Neuron (in vitro differentiated cells): Measurements from ENCODE around the gene MYH10.

Experiments used
- H2AFZ ChIP-seq: one replicate; pipeline ENCODE4 v1.6.1; 2013; ENCODE audit warnings: low read depth, mild to moderate bottlenecking, inconsistent platforms, low read length, moderate library complexity
- H3K27me3 ChIP-seq: one replicate; pipeline ENCODE4 v1.6.1; 2013; ENCODE audit warnings: low read length; ENCODE audit not compliant: insufficient read depth
- H3K36me3 ChIP-seq: one replicate; pipeline ENCODE4 v1.6.1; 2013; ENCODE audit warnings: low read length; ENCODE audit not compliant: insufficient read depth
- H3K4me1 ChIP-seq: one replicate; pipeline ENCODE4 v1.6.1; 2013; ENCODE audit warnings: low read length; ENCODE audit not compliant: insufficient read depth
- H3K4me3 ChIP-seq: 2 replicates; pipeline ENCODE4 v1.5.1; 2013; ENCODE audit warnings: mild to moderate bottlenecking, low read length, moderate library complexity
- H3K9me3 ChIP-seq: one replicate; pipeline ENCODE4 v1.6.1; 2013; ENCODE audit warnings: low read length

Gene MYH10

DNA sequence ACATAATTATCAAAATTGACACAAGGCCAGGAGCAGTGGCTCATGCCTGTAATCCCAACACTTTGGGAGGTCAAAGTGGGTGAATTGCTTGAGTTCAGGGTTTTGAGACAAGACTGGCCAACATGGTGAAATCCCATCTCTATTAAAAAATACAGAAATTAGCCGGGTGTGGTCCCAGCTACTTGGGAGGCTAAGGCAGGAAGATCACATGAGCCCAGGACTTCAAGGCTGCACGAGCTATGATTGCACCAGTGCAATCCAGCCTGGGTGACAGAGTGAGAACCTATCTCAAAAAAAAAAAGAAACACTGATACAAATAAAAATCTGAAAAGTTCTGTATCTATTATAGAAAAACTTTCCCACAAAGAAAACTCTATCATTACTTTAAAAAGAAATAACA lies 15.5 kb downstream of the MYH10 start:
- H3K9me3 ChIP-seq = peaks cover 21% of the 10 kb centered on the region
- H3K4me1 ChIP-seq = no peaks in the 10 kb centered on the region
- no peak overlapping the region for H3K4me3 ChIP-seq
- H2AFZ ChIP-seq = no peak overlapping the region
- H3K36me3 ChIP-seq = peaks cover 48% of the 10 kb centered on the region
- no peaks in the 10 kb centered on the region for H3K27me3 ChIP-seq

DNA sequence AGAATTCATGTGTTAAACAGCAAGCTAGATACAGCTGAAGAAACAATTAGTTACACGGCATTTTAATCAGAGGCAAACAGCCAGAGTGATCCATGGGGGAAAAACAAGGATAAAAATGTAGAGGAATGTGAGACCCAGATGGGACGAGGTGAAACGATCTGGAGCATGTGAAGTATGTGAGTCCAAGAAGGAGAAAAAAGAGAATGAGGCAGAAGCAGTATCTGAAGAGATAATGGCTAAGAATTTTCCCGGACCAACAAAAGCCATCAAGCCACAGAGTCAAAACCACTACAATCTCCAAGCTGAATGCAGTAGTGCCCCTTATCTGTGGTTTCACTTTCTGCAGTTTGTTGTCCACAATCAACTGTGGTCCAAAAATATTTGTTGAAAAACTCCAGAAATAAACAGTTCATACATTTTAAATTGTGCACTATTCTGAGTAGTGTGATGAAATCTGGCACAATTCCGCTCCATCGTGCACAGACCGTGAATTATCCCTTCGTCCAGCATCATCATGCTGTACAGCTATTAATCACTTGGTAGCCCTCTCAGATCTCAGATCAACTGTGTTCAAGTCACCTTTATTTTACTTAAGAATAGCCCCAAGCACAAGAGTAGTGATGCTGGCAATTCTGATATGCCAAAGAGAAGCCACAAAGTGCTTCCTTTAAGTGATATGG lies 18.8 kb downstream of the MYH10 start:
- Histone ChIP-seq H3K36me3 (peaks cover 34% of the 10 kb centered on the region), H3K4me1 (no peaks in the 10 kb centered on the region), H3K9me3 (peaks cover 18% of the 10 kb centered on the region)

GRCh38 chr17:8611137-8611536 lies 19.4 kb downstream of the MYH10 start:
- Histone ChIP-seq H2AFZ (no peak overlapping the region), H3K4me1 (no peaks in the 10 kb centered on the region), H3K9me3 (peaks cover 17% of the 10 kb centered on the region), H3K27me3 (no peaks in the 10 kb centered on the region), H3K36me3 (peaks cover 31% of the 10 kb centered on the region), H3K4me3 (no peak overlapping the region)

More for the DNA sequence above, 18.8 kb downstream of the MYH10 start:
- H3K4me3 ChIP-seq = no peak overlapping the region
- no peak overlapping the region for H2AFZ ChIP-seq
- H3K27me3 ChIP-seq = no peaks in the 10 kb centered on the region

- peaks cover 14% of the 10 kb centered on the region for H3K9me3 ChIP-seq
- H3K4me1 ChIP-seq = no peaks in the 10 kb centered on the region
- H2AFZ ChIP-seq = no peak overlapping the region
- H3K27me3 ChIP-seq = no peaks in the 10 kb centered on the region
- no peak overlapping the region for H3K4me3 ChIP-seq
- peaks cover 25% of the 10 kb centered on the region for H3K36me3 ChIP-seq
Measured at GRCh38 chr17:8610558-8610957, 20.0 kb downstream of the MYH10 start.

- Histone ChIP-seq H3K4me1 (no peaks in the 10 kb centered on the region), H3K27me3 (no peaks in the 10 kb centered on the region), H3K9me3 (peaks cover 14% of the 10 kb centered on the region), H3K4me3 (no peak overlapping the region), H2AFZ (no peak overlapping the region), H3K36me3 (peaks cover 24% of the 10 kb centered on the region)
Measured at GRCh38 chr17:8609910-8610309, 20.6 kb downstream of the MYH10 start.

DNA sequence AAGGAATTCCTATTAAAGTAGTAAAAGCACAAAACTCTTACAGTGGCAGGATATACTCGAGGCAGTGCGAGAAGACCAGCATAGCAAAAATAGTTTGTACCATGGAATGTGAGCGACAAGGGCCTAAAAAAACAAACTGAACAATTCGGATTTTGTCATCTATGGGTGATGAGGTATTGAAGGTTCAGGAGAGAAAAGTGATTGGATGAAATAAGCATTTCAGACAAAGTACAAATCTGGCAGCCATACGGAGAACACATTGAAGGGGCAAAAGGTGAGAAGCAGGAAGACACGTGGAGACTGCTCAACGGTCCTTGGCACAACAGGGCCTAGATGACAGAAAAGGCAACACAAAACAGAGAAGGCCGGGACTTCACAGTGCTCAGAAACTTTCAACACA lies 22.5 kb downstream of the MYH10 start:
- peaks cover 38% of the 10 kb centered on the region for H3K36me3 ChIP-seq

GRCh38 chr17:8606401-8606800 lies 24.1 kb downstream of the MYH10 start:
- Histone ChIP-seq H2AFZ (no peak overlapping the region), H3K4me3 (no peak overlapping the region), H3K27me3 (no peaks in the 10 kb centered on the region), H3K9me3 (peaks cover 4% of the 10 kb centered on the region), H3K4me1 (no peaks in the 10 kb centered on the region), H3K36me3 (peaks cover 42% of the 10 kb centered on the region)

More for the DNA sequence above, 22.5 kb downstream of the MYH10 start:
- Histone ChIP-seq H2AFZ (no peak overlapping the region), H3K27me3 (no peaks in the 10 kb centered on the region), H3K9me3 (peaks cover 14% of the 10 kb centered on the region), H3K4me1 (no peaks in the 10 kb centered on the region), H3K4me3 (no peak overlapping the region)

GRCh38 chr17:8602679-8603078 lies 27.8 kb downstream of the MYH10 start:
- Histone ChIP-seq H2AFZ (no peak overlapping the region), H3K4me3 (no peak overlapping the region), H3K4me1 (no peaks in the 10 kb centered on the region), H3K27me3 (no peaks in the 10 kb centered on the region), H3K36me3 (peaks cover 59% of the 10 kb centered on the region), H3K9me3 (peaks cover 7% of the 10 kb centered on the region)

- Histone ChIP-seq H3K36me3 (peaks cover 66% of the 10 kb centered on the region), H3K4me3 (no peak overlapping the region), H3K9me3 (peaks cover 7% of the 10 kb centered on the region), H2AFZ (no peak overlapping the region), H3K4me1 (no peaks in the 10 kb centered on the region), H3K27me3 (no peaks in the 10 kb centered on the region)
Measured at GRCh38 chr17:8599351-8600011, 31.0 kb downstream of the MYH10 start.

DNA sequence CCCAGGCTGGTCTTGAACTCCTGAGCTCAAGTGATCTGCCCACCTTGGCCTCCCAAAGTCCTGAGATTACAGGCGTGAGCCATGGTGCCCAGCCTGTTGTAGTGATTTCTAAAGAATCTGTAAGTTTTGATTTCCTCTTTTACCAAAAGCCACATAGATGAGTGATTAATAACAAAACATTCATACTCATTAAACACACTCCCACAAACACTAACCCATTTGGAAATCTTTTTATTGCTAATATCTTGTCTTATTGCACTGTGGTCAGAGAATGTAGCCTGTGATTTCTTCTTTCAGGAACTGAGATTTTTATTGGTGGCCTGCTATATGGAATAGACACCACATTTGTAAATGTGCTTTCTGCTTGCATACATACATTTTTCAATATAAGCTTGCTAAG lies 31.6 kb downstream of the MYH10 start:
- Histone ChIP-seq H3K36me3 (peaks cover 64% of the 10 kb centered on the region), H3K4me3 (no peak overlapping the region), H3K27me3 (no peaks in the 10 kb centered on the region), H2AFZ (no peak overlapping the region), H3K4me1 (no peaks in the 10 kb centered on the region), H3K9me3 (peaks cover 7% of the 10 kb centered on the region)

DNA sequence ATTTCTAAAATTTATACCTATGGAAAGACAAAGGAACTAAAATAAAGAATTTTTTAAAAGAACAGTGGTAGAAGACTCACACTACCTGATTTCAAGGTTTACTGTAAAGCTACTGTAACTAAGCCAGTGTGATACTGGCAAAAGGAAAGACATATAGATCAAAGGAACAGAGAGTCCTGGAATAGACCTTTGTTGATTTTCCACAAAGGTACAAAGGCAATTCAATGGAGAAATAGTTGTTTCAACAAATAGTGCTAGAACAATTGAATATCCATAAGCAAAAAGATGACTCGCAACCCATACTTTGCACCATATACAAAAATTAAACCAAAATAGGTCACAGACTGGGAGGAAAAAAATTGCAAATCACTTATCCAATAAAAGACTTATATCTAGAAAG lies 36.7 kb downstream of the MYH10 start:
- Histone ChIP-seq H3K36me3 (peaks cover 53% of the 10 kb centered on the region), H3K9me3 (peaks cover 9% of the 10 kb centered on the region)

DNA sequence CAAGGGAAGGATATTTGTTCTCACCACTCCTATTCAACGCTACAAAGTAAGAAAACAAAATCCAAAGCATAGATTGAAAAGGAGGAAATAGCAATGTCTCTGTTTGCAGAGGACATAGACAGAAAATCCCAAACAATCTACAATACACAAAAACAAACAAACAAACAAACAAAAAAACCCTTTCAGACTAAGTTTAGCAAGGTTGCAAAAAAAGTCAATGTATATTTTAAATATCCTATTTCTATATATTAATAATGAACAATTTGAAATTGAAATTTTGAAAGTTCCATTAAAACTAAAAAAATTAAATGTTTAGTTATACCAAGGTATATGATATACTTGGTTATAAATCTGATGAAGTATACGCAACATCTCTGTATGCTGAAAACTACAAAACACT lies 37.2 kb downstream of the MYH10 start:
- peaks cover 55% of the 10 kb centered on the region for H3K36me3 ChIP-seq
- H3K4me3 ChIP-seq = no peak overlapping the region
- H3K9me3 ChIP-seq = peaks cover 9% of the 10 kb centered on the region
- H3K4me1 ChIP-seq = no peaks in the 10 kb centered on the region
- no peak overlapping the region for H2AFZ ChIP-seq
- H3K27me3 ChIP-seq = no peaks in the 10 kb centered on the region

More for the DNA sequence above, 36.7 kb downstream of the MYH10 start:
- H3K4me1 ChIP-seq = no peaks in the 10 kb centered on the region
- no peak overlapping the region for H3K4me3 ChIP-seq
- H2AFZ ChIP-seq = no peak overlapping the region
- H3K27me3 ChIP-seq = no peaks in the 10 kb centered on the region

DNA sequence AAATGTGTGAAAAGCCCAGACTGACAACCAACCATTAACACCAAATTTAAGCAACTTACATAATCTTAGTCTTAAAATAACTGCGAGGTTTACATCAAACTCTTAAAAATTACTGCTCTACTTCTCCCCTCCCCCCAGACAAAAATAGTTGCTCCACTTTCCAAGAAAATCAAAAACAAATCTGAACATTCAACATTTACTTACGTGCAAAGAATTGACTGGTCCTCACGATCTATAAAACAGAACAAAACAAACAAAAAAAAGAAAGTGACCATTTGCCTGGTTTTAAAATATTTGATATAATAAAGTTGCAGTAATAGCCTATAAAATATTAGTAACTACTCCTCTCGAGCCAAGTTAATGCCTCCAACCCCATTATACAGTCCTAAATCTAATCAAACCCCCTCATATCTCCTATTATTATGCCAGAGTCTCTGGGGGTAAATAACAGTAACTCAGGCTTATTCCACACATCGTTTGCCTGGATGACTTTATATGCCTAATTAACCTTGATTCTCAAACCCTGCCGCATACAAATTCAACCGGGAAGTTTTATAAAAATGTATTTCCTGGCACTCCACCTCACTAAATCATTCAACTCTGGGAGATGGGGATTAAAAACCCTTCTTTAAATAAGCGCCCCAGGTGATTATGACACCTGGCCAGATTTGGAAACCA lies 41.5 kb downstream of the MYH10 start:
- peaks cover 11% of the 10 kb centered on the region for H3K9me3 ChIP-seq
- no peak overlapping the region for H2AFZ ChIP-seq
- H3K4me1 ChIP-seq = no peaks in the 10 kb centered on the region
- no peak overlapping the region for H3K4me3 ChIP-seq
- H3K36me3 ChIP-seq = peaks cover 67% of the 10 kb centered on the region
- no peaks in the 10 kb centered on the region for H3K27me3 ChIP-seq
